Suprapubic skin (tissue), 3 donors: ENCODE data around the gene ADAMTS8.

Source experiments
- EP300 ChIP-seq: sonication (generic); formaldehyde crosslinking; IDR thresholded peaks from one replicate; pipeline ENCODE4 v1.6.1; 2017; ENCODE audit warnings: antibody characterized with exemption
- TF ChIP-seq, protein P1 (sequence below), 2 donors: fragments of 200-600 bp in 1 of 2; fragments of 450-650 bp in 1 of 2; sonication (generic) in 1 of 2; IDR thresholded peaks; one replicate each; pipeline ENCODE4 v1.5.1; 2016 to 2019; ENCODE audit warnings: antibody characterized with exemption in 2 of 2, mild to moderate bottlenecking in 1 of 2, moderate library complexity in 1 of 2

DNA sequence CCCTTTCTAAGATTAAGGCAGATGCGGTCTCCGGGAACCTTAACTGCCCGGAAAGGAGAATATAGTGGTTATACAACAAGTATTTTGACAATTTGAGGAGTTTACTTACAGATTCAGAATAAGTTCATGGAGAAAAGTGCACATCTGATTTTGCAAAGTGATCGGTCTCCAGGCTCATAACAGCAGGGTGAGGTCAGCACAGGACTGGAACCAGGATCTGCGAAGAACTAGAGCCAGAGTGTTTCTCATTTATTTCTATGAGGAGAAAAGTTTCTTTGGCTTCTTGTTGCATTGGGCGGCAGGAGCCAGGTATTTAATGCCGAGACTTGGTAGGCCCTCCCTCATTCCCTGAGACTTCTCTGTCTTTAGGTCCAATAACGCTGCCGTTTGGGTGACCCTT is 23.8 kb upstream of the ADAMTS8 start:
- TF ChIP-seq, protein P1, sequence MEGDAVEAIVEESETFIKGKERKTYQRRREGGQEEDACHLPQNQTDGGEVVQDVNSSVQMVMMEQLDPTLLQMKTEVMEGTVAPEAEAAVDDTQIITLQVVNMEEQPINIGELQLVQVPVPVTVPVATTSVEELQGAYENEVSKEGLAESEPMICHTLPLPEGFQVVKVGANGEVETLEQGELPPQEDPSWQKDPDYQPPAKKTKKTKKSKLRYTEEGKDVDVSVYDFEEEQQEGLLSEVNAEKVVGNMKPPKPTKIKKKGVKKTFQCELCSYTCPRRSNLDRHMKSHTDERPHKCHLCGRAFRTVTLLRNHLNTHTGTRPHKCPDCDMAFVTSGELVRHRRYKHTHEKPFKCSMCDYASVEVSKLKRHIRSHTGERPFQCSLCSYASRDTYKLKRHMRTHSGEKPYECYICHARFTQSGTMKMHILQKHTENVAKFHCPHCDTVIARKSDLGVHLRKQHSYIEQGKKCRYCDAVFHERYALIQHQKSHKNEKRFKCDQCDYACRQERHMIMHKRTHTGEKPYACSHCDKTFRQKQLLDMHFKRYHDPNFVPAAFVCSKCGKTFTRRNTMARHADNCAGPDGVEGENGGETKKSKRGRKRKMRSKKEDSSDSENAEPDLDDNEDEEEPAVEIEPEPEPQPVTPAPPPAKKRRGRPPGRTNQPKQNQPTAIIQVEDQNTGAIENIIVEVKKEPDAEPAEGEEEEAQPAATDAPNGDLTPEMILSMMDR (IDR thresholded peaks at IDR 0.05): no peak
- no peak for TF ChIP-seq EP300
